Adrenal gland (tissue), 5 donors: ENCODE data around the gene DLK2.
A peak's percentile ranks its signal among the peaks of the same experiment; 100 is the strongest.

Source experiments
- POLR2A ChIP-seq, 2 donors: fragments of 450-650 bp; IDR thresholded peaks; one replicate each; pipeline ENCODE4 v1.6.1; 2017; ENCODE audit warnings: antibody characterized with exemption in 2 of 2, mild to moderate bottlenecking in 2 of 2, moderate library complexity in 1 of 2
- TF ChIP-seq, protein P1 (sequence below), 6 experiments: fragments of 450-650 bp in 4 of 6; fragments of 200-600 bp in 2 of 6; sonication (generic) in 1 of 6; IDR thresholded peaks; 1 replicate in 5 of 6; 2 replicates in 1 of 6; pipeline versions ENCODE4 v1.5.1 to v1.8.0; 2016 to 2021; ENCODE audit warnings: antibody characterized with exemption in 6 of 6, mild to moderate bottlenecking in 2 of 6, moderate library complexity in 1 of 6
- donor health status: DM: no; HTN: no; CAD: no.

DNA sequence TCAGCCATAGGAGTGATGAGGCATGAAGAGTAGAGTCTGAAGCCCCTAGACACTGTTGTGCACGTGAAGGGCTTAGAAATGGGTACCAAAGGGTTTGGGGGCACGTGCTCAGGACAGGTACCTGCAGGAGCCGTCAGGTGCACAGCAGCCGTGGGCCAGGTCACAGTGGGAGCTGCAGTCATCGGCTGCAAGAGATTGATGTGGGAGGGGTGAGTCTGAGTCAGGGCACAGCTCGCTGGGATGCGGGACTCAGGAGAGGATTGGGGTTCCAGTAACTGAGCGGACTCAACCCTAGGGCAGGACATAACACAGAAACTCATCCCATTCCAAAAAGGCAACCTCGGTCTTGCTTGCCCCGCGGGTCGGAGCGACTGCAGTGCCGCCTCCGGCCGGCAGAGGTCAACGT, 1.1 kb downstream of the DLK2 start:
- TF ChIP-seq, protein P1, sequence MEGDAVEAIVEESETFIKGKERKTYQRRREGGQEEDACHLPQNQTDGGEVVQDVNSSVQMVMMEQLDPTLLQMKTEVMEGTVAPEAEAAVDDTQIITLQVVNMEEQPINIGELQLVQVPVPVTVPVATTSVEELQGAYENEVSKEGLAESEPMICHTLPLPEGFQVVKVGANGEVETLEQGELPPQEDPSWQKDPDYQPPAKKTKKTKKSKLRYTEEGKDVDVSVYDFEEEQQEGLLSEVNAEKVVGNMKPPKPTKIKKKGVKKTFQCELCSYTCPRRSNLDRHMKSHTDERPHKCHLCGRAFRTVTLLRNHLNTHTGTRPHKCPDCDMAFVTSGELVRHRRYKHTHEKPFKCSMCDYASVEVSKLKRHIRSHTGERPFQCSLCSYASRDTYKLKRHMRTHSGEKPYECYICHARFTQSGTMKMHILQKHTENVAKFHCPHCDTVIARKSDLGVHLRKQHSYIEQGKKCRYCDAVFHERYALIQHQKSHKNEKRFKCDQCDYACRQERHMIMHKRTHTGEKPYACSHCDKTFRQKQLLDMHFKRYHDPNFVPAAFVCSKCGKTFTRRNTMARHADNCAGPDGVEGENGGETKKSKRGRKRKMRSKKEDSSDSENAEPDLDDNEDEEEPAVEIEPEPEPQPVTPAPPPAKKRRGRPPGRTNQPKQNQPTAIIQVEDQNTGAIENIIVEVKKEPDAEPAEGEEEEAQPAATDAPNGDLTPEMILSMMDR (IDR thresholded peaks at IDR 0.05) = peak; percentile 90 to 96 (median 94)
- no peak for TF ChIP-seq POLR2A (IDR thresholded peaks at IDR 0.05)
